ENCODE measurements around the gene TAX1BP1. TPM values are rescaled to one million over a fixed set of nuclear protein-coding genes. Genes with fewer than 3 reads are reported as not detected.
A peak's percentile ranks its signal among the peaks of the same experiment; 100 is the strongest.

The TAX1BP1 gene
- total RNA-seq (2014; rRNA removed; shearing (Covaris generic); ENCODE audit: low replicate concordance), result 42.1 and 65.3 TPM in 2 replicates

GRCh38 chr7:27739909-27740448 lies at the start of gene TAX1BP1:
Gene TAX1BP1 (plus strand): TSS chr7:27740162. CDS start chr7:27748525, 8,363 bp downstream.
- H3K9me2 ChIP-seq (replicated peaks; ENCODE audit: insufficient read depth, low read length), result no peaks in the 10 kb centered on the region
- peak; percentile 97 for DNase-seq
- H3K9ac ChIP-seq (ENCODE audit: low read length), result peak within 1 kb of the TSS; percentile 98
- H4K20me1 ChIP-seq (ENCODE audit: insufficient read depth, low read depth, low read length), result peaks cover 4% of the 10 kb centered on the region; the same call in 1 of the 2 replicates
- no peaks in the 10 kb centered on the region for H3K36me3 ChIP-seq (ENCODE audit: insufficient read depth, low read length)
- H3K27me3 ChIP-seq (ENCODE audit: low read length), result no peaks in the 10 kb centered on the region
- H2AFZ ChIP-seq (ENCODE audit: low read length), result peak within 1 kb of the TSS; percentile 77
- H3K4me1 ChIP-seq (ENCODE audit: low read length), result peaks cover 33% of the 10 kb centered on the region
- peak within 1 kb of the TSS; percentile 77 for H3K4me3 ChIP-seq (ENCODE audit: low read length)
- H3K9me3 ChIP-seq (ENCODE audit: low read length), result no peaks in the 10 kb centered on the region
- peaks cover 41% of the 10 kb centered on the region for H3K79me2 ChIP-seq (ENCODE audit: low read length)
- H3K4me2 ChIP-seq (ENCODE audit: low read depth, low read length, poor library complexity, severe bottlenecking), result peak within 1 kb of the TSS; percentile 80
- peak within 1 kb of the TSS; percentile 64 for H3K27ac ChIP-seq (ENCODE audit: low read length)

GRCh38 chr7:27690649-27691048 lies 49.3 kb upstream of the TAX1BP1 start:
- no peak overlapping the region for H3K9ac ChIP-seq (ENCODE audit: low read length)

GRCh38 chr7:27693794-27694193 lies 46.2 kb upstream of the TAX1BP1 start:
- Histone ChIP-seq H3K27ac (ENCODE audit: low read length) (no peak overlapping the region), H3K4me3 (ENCODE audit: low read length) (no peak overlapping the region), H3K79me2 (ENCODE audit: low read length) (no peaks in the 10 kb centered on the region), H3K36me3 (ENCODE audit: insufficient read depth, low read length) (no peaks in the 10 kb centered on the region), H3K9ac (ENCODE audit: low read length) (no peak overlapping the region), H4K20me1 (ENCODE audit: insufficient read depth, low read depth, low read length) (no peaks in the 10 kb centered on the region), H2AFZ (ENCODE audit: low read length) (no peak overlapping the region), H3K9me3 (ENCODE audit: low read length) (no peaks in the 10 kb centered on the region), H3K4me1 (ENCODE audit: low read length) (peaks cover 15% of the 10 kb centered on the region), H3K9me2 (replicated peaks; ENCODE audit: insufficient read depth, low read length) (no peaks in the 10 kb centered on the region), H3K4me2 (ENCODE audit: low read depth, low read length, poor library complexity, severe bottlenecking) (no peak overlapping the region), H3K27me3 (ENCODE audit: low read length) (no peaks in the 10 kb centered on the region)
- DNase-seq, result no peak

More at GRCh38 chr7:27690649-27691048, 49.3 kb upstream of the TAX1BP1 start:
- no peak for DNase-seq
- no peaks in the 10 kb centered on the region for H3K4me1 ChIP-seq (ENCODE audit: low read length)
- peaks cover 4% of the 10 kb centered on the region; the same call in 1 of the 2 replicates for H3K27me3 ChIP-seq (ENCODE audit: low read length)
- no peaks in the 10 kb centered on the region for H3K79me2 ChIP-seq (ENCODE audit: low read length)
- H3K4me2 ChIP-seq (ENCODE audit: low read depth, low read length, poor library complexity, severe bottlenecking), result no peak overlapping the region
- no peak overlapping the region for H2AFZ ChIP-seq (ENCODE audit: low read length)
- H3K9me3 ChIP-seq (ENCODE audit: low read length), result no peaks in the 10 kb centered on the region
- no peak overlapping the region for H3K27ac ChIP-seq (ENCODE audit: low read length)
- no peaks in the 10 kb centered on the region for H4K20me1 ChIP-seq (ENCODE audit: insufficient read depth, low read depth, low read length)
- no peaks in the 10 kb centered on the region for H3K36me3 ChIP-seq (ENCODE audit: insufficient read depth, low read length)
- H3K4me3 ChIP-seq (ENCODE audit: low read length), result no peak overlapping the region
- no peaks in the 10 kb centered on the region for H3K9me2 ChIP-seq (replicated peaks; ENCODE audit: insufficient read depth, low read length)

- H3K9me3 ChIP-seq (ENCODE audit: low read length), result no peaks in the 10 kb centered on the region
- no peak overlapping the region for H3K4me2 ChIP-seq (ENCODE audit: low read depth, low read length, poor library complexity, severe bottlenecking)
- no peak overlapping the region for H3K27ac ChIP-seq (ENCODE audit: low read length)
- H4K20me1 ChIP-seq (ENCODE audit: insufficient read depth, low read depth, low read length), result no peaks in the 10 kb centered on the region
- no peak overlapping the region for H3K4me3 ChIP-seq (ENCODE audit: low read length)
- H3K4me1 ChIP-seq (ENCODE audit: low read length), result peaks cover 15% of the 10 kb centered on the region
- no peaks in the 10 kb centered on the region for H3K27me3 ChIP-seq (ENCODE audit: low read length)
- no peaks in the 10 kb centered on the region for H3K9me2 ChIP-seq (replicated peaks; ENCODE audit: insufficient read depth, low read length)
- no peak for DNase-seq
- no peaks in the 10 kb centered on the region for H3K36me3 ChIP-seq (ENCODE audit: insufficient read depth, low read length)
- H2AFZ ChIP-seq (ENCODE audit: low read length), result no peak overlapping the region
- no peak overlapping the region for H3K9ac ChIP-seq (ENCODE audit: low read length)
- H3K79me2 ChIP-seq (ENCODE audit: low read length), result no peaks in the 10 kb centered on the region
Observed at GRCh38 chr7:27695096-27695495, 44.9 kb upstream of the TAX1BP1 start.

- H3K27ac ChIP-seq (ENCODE audit: low read length), result peak overlapping the region; percentile 26; the same call in 1 of the 2 replicates
- H3K9me2 ChIP-seq (replicated peaks; ENCODE audit: insufficient read depth, low read length), result no peaks in the 10 kb centered on the region
- H3K9me3 ChIP-seq (ENCODE audit: low read length), result no peaks in the 10 kb centered on the region
- peak; percentile 75 for DNase-seq
- H3K79me2 ChIP-seq (ENCODE audit: low read length), result no peaks in the 10 kb centered on the region
- peak overlapping the region; percentile 27; the same call in 1 of the 2 replicates for H3K9ac ChIP-seq (ENCODE audit: low read length)
- H3K36me3 ChIP-seq (ENCODE audit: insufficient read depth, low read length), result no peaks in the 10 kb centered on the region
- peak overlapping the region; percentile 23; the same call in 1 of the 2 replicates for H3K4me3 ChIP-seq (ENCODE audit: low read length)
- peak overlapping the region; percentile 63 for H3K4me2 ChIP-seq (ENCODE audit: low read depth, low read length, poor library complexity, severe bottlenecking)
- H3K4me1 ChIP-seq (ENCODE audit: low read length), result peaks cover 22% of the 10 kb centered on the region
- no peaks in the 10 kb centered on the region for H3K27me3 ChIP-seq (ENCODE audit: low read length)
- peak overlapping the region; percentile 88 for H2AFZ ChIP-seq (ENCODE audit: low read length)
- H4K20me1 ChIP-seq (ENCODE audit: insufficient read depth, low read depth, low read length), result no peaks in the 10 kb centered on the region
Observed at GRCh38 chr7:27697861-27698430, 42.0 kb upstream of the TAX1BP1 start.

- Histone ChIP-seq H3K27me3 (ENCODE audit: low read length) (no peaks in the 10 kb centered on the region), H3K4me1 (ENCODE audit: low read length) (peaks cover 22% of the 10 kb centered on the region), H3K79me2 (ENCODE audit: low read length) (no peaks in the 10 kb centered on the region), H3K27ac (ENCODE audit: low read length) (no peak overlapping the region), H3K36me3 (ENCODE audit: insufficient read depth, low read length) (no peaks in the 10 kb centered on the region), H3K4me2 (ENCODE audit: low read depth, low read length, poor library complexity, severe bottlenecking) (no peak overlapping the region), H2AFZ (ENCODE audit: low read length) (no peak overlapping the region), H3K9me2 (replicated peaks; ENCODE audit: insufficient read depth, low read length) (no peaks in the 10 kb centered on the region), H3K4me3 (ENCODE audit: low read length) (no peak overlapping the region), H4K20me1 (ENCODE audit: insufficient read depth, low read depth, low read length) (no peaks in the 10 kb centered on the region), H3K9me3 (ENCODE audit: low read length) (no peaks in the 10 kb centered on the region), H3K9ac (ENCODE audit: low read length) (no peak overlapping the region)
- no peak for DNase-seq
Observed at GRCh38 chr7:27699751-27700150, 40.2 kb upstream of the TAX1BP1 start.

- Histone ChIP-seq H3K4me2 (ENCODE audit: low read depth, low read length, poor library complexity, severe bottlenecking) (peak overlapping the region; percentile 1), H3K9me2 (replicated peaks; ENCODE audit: insufficient read depth, low read length) (no peaks in the 10 kb centered on the region), H3K4me3 (ENCODE audit: low read length) (no peak overlapping the region), H4K20me1 (ENCODE audit: insufficient read depth, low read depth, low read length) (no peaks in the 10 kb centered on the region), H3K27ac (ENCODE audit: low read length) (no peak overlapping the region), H3K4me1 (ENCODE audit: low read length) (peaks cover 22% of the 10 kb centered on the region), H3K79me2 (ENCODE audit: low read length) (no peaks in the 10 kb centered on the region), H3K27me3 (ENCODE audit: low read length) (no peaks in the 10 kb centered on the region), H3K9ac (ENCODE audit: low read length) (no peak overlapping the region), H2AFZ (ENCODE audit: low read length) (no peak overlapping the region), H3K36me3 (ENCODE audit: insufficient read depth, low read length) (no peaks in the 10 kb centered on the region), H3K9me3 (ENCODE audit: low read length) (no peaks in the 10 kb centered on the region)
- DNase-seq, result no peak
Observed at GRCh38 chr7:27700501-27700900, 39.5 kb upstream of the TAX1BP1 start.

- Histone ChIP-seq H3K79me2 (ENCODE audit: low read length) (no peaks in the 10 kb centered on the region), H2AFZ (ENCODE audit: low read length) (no peak overlapping the region), H3K4me2 (ENCODE audit: low read depth, low read length, poor library complexity, severe bottlenecking) (no peak overlapping the region), H4K20me1 (ENCODE audit: insufficient read depth, low read depth, low read length) (no peaks in the 10 kb centered on the region), H3K4me1 (ENCODE audit: low read length) (peaks cover 11% of the 10 kb centered on the region), H3K36me3 (ENCODE audit: insufficient read depth, low read length) (no peaks in the 10 kb centered on the region), H3K9ac (ENCODE audit: low read length) (no peak overlapping the region), H3K27me3 (ENCODE audit: low read length) (no peaks in the 10 kb centered on the region), H3K27ac (ENCODE audit: low read length) (no peak overlapping the region), H3K4me3 (ENCODE audit: low read length) (no peak overlapping the region), H3K9me2 (replicated peaks; ENCODE audit: insufficient read depth, low read length) (no peaks in the 10 kb centered on the region), H3K9me3 (ENCODE audit: low read length) (no peaks in the 10 kb centered on the region)
- no peak for DNase-seq
Observed at GRCh38 chr7:27703181-27703580, 36.8 kb upstream of the TAX1BP1 start.

All from Karpas-422 (cell line).